ENCODE data around the gene BAG5. TPM values are rescaled to one million over a fixed set of nuclear protein-coding genes. Genes with fewer than 3 reads are reported as not detected.

Gene BAG5
- total RNA-seq, 4 donors from 2014 or later, result 39.4 to 77.5 (median 44.4) TPM

DNA sequence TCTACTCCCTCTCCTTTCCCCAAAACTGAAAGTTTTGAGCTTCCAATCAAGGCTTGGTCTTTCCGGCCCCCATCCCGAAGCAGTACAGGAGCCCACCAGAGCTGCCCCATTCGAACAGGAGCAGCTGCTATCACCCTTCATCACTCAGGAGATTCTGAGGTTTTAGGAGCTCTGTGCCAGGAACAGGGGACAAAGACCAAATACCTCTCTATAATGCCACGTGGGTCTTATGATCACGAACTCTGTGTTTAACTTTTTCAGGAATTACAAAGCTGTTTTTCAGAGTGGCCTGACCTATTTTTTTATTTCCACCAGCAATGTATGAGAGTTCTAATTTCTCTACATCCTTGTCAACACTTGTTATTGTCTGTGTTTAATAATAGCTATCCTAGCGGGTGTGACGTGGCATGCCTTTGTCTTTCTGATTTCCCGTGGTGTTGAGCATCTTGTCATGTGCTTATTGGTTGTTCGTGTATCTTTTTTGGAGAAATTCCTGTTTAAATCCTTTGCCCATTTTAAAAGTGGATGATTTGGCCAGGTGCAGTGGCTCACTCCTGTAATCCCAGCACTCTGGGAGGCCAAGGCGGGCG is 22.0 kb upstream of the BAG5 start:
- Histone ChIP-seq H3K27me3 (no peaks in the 10 kb centered on the region), H3K36me3 (peaks cover 0 to 6% of the 10 kb centered on the region in 2 donors), H3K9me3 (no peaks in the 10 kb centered on the region), H3K4me3 (replicated peaks in 1 of 3) (no peak overlapping the region), H3K4me1 (no peaks in the 10 kb centered on the region), H3K27ac (no peak overlapping the region)
- WGBS, 2 donors, result 87 to 88% methylated on average over 11 of the region's 11 CpGs
- intact Hi-C loops (cut with DNase I), result no loop called here
- TF ChIP-seq CTCF (IDR thresholded peaks at IDR 0.05) (no peak), POLR2A (IDR thresholded peaks at IDR 0.05) (no peak)
- no peak for DNase-seq

DNA sequence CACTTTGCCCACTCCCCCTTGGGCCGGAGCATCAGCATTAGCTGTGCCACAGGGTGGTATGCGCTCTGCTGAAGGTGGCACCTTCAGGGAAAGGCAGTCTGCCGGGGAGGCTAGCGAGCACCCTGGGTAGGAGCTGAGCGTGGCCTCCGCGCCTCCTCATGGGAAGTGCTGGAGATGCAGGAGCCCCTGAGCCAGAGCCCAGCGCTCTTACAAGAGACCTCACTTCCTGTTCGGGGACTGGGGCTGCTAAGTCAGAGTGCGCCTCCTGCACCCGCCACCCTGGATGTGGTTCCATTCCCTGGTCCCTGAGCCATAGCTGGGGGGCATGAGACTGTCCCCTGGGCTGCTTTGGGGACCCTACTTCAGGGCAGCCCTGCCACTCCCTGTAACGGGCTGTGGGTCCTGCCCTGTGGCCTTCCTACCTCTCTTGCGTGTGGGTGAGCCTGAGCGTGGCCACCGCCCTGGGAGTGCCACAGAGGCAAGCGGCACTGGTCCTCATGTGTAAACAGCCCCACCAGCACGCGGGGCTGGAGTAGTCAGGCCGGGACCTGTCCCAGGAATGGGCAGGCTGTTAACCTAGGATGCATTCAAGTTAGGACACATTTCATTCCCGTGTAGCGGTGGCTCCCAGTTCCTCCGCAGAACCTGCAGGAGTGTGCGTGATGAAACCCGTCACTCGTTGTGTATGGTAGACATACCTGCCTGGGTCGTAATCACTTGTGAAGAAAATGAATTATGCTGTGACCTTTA is 19.7 kb upstream of the BAG5 start:
- TF ChIP-seq CTCF (IDR thresholded peaks at IDR 0.05) (no peak), POLR2A (IDR thresholded peaks at IDR 0.05) (no peak)
- Histone ChIP-seq H3K9me3 (no peaks in the 10 kb centered on the region), H3K27me3 (no peaks in the 10 kb centered on the region), H3K36me3 (peaks cover 0 to 14% of the 10 kb centered on the region in 2 donors), H3K27ac (no peak overlapping the region), H3K4me1 (peaks cover 1 to 4% of the 10 kb centered on the region in 2 donors), H3K4me3 (replicated peaks in 1 of 3) (no peak overlapping the region)
- intact Hi-C loops (cut with DNase I), result no loop called here
- WGBS, 2 donors, result 94 to 95% methylated on average over 11 to 22 of the region's 26 CpGs
- no peak for DNase-seq

GRCh38 chr14:103581206-103581605 is 18.7 kb upstream of the BAG5 start:
- no peak for DNase-seq
- H3K9me3 ChIP-seq, result no peaks in the 10 kb centered on the region
- no peak overlapping the region for H3K27ac ChIP-seq
- TF ChIP-seq POLR2A (IDR thresholded peaks at IDR 0.05) (no peak), CTCF (IDR thresholded peaks at IDR 0.05) (no peak)
- peaks cover 9 to 12% of the 10 kb centered on the region in 2 donors for H3K4me1 ChIP-seq
- H3K27me3 ChIP-seq, result no peaks in the 10 kb centered on the region
- 96 to 97% methylated on average over 11 of the region's 11 CpGs for WGBS, 2 donors
- peaks cover 0 to 14% of the 10 kb centered on the region in 2 donors for H3K36me3 ChIP-seq
- H3K4me3 ChIP-seq (replicated peaks in 1 of 3), result no peak overlapping the region
- intact Hi-C loops (cut with DNase I), result no loop called here

- H3K36me3 ChIP-seq, result peaks cover 0 to 14% of the 10 kb centered on the region in 2 donors
- no peak overlapping the region for H3K27ac ChIP-seq
These were observed 16.1 kb upstream of the BAG5 start for GRCh38 chr14:103578401-103579075.

More at GRCh38 chr14:103578401-103579075, 16.1 kb upstream of the BAG5 start:
- no peak for TF ChIP-seq CTCF (IDR thresholded peaks at IDR 0.05)
- WGBS, 2 donors, result 93% methylated on average over 9 to 12 of the region's 12 CpGs
- Histone ChIP-seq H3K4me1 (peaks cover 13 to 38% of the 10 kb centered on the region in 2 donors), H3K27me3 (no peaks in the 10 kb centered on the region), H3K9me3 (no peaks in the 10 kb centered on the region), H3K4me3 (replicated peaks in 1 of 3) (no peak overlapping the region)
- intact Hi-C loops (cut with DNase I), result loop anchor here (5.0 to 10.0 kb wide), 2 partner anchors 49 to 336 kb away; partner anchors contain the start of gene KLC1
- DNase-seq, result no peak

Measured in thyroid gland (tissue), 4 donors.